WTC11 (cell line): ENCODE measurements around the gene LILRB3. TPM values are rescaled to one million over a fixed set of nuclear protein-coding genes. Genes with fewer than 3 reads are reported as not detected.

ENCODE experiments used
- ATAC-seq: fragments of 200-7000 bp; cut with Tn5 transposase; 2 replicates; pipeline ENCODE4 v1.10.0; 2021; ENCODE audit warnings: mild to moderate bottlenecking, moderate library complexity
- CTCF ChIA-PET: fragments of 300-600 bp; sonication (Branson Sonifier 250); formaldehyde crosslinking; loops from one replicate; lab custom pipeline; 2021; ENCODE audit warnings: antibody characterized with exemption; lab: Charles Lee
- POLR2A ChIA-PET: fragments of 350-600 bp; sonication (Branson Sonifier 250); formaldehyde crosslinking; loops from one replicate; lab custom pipeline; 2021; ENCODE audit warnings: antibody characterized with exemption; lab: Charles Lee
- DNase-seq: peaks from one replicate; pipeline ENCODE4 v3.0.0; 2021; ENCODE audit warnings: low spot score
- H3K27ac Mint-ChIP-seq: 2 replicates; pipeline ENCODE4 v1.8.0; 2021; ENCODE audit warnings: mixed read lengths
- H3K27me3 Mint-ChIP-seq: 2 replicates; pipeline ENCODE4 v1.8.0; 2021; ENCODE audit warnings: low read depth, mild to moderate bottlenecking, moderate library complexity, mixed read lengths
- H3K36me3 Mint-ChIP-seq: 2 replicates; pipeline ENCODE4 v1.8.0; 2021; ENCODE audit warnings: mixed read lengths
- H3K4me1 Mint-ChIP-seq: 2 replicates; pipeline ENCODE4 v1.8.0; 2022; ENCODE audit warnings: mixed read lengths
- H3K4me3 Mint-ChIP-seq: 2 replicates; pipeline ENCODE4 v1.8.0; 2021; ENCODE audit warnings: mild to moderate bottlenecking, moderate library complexity, mixed read lengths
- H3K9me3 Mint-ChIP-seq: 2 replicates; pipeline ENCODE4 v1.8.0; 2021; ENCODE audit warnings: mixed read lengths
- ATF1 ChIP-seq: sonication (generic); formaldehyde crosslinking; IDR thresholded peaks from 2 replicates; pipeline ENCODE4 v1.8.1; 2023; ENCODE audit warnings: mild to moderate bottlenecking, moderate library complexity, missing genetic modification reagents
- CBFB ChIP-seq: sonication (generic); formaldehyde crosslinking; IDR thresholded peaks from 2 replicates; pipeline ENCODE4 v1.8.1; 2022; ENCODE audit warnings: mild to moderate bottlenecking, low read depth, missing genetic modification reagents
- ERG ChIP-seq: fragments of 250-450 bp; sonication (Bioruptor Pico); IDR thresholded peaks from 2 replicates; pipeline ENCODE4 v1.8.0; 2021; ENCODE audit warnings: mild to moderate bottlenecking
- ESRRA ChIP-seq: sonication (generic); formaldehyde crosslinking; IDR thresholded peaks from 2 replicates; pipeline ENCODE4 v1.8.1; 2022; ENCODE audit warnings: mild to moderate bottlenecking, missing genetic modification reagents, borderline replicate concordance
- FOXJ3 ChIP-seq: sonication (generic); formaldehyde crosslinking; IDR thresholded peaks from 2 replicates; pipeline ENCODE4 v1.9.0; 2021; ENCODE audit warnings: missing genetic modification reagents, mild to moderate bottlenecking, borderline replicate concordance
- KAT7 ChIP-seq: sonication (generic); formaldehyde crosslinking; IDR thresholded peaks from 2 replicates; pipeline ENCODE4 v1.8.1; 2023; ENCODE audit warnings: missing genetic modification reagents, mild to moderate bottlenecking, borderline replicate concordance
- MXD4 ChIP-seq: fragments of 250-450 bp; sonication (Bioruptor Pico); IDR thresholded peaks from 2 replicates; pipeline ENCODE4 v1.8.0; 2021; ENCODE audit warnings: mild to moderate bottlenecking, moderate library complexity, borderline replicate concordance
- NR1H2 ChIP-seq: sonication (generic); formaldehyde crosslinking; IDR thresholded peaks from 2 replicates; pipeline ENCODE4 v1.9.0; 2021; ENCODE audit warnings: mild to moderate bottlenecking, moderate library complexity, missing genetic modification reagents
- NR2C2 ChIP-seq: sonication (generic); formaldehyde crosslinking; IDR thresholded peaks from 2 replicates; pipeline ENCODE4 v1.8.0; 2022; ENCODE audit warnings: mild to moderate bottlenecking, missing genetic modification reagents
- PRRX2 ChIP-seq: fragments of 250-450 bp; sonication (Bioruptor Pico); IDR thresholded peaks from 2 replicates; pipeline ENCODE4 v1.8.0; 2021; ENCODE audit warnings: mild to moderate bottlenecking
- SOX15 ChIP-seq: fragments of 250-450 bp; sonication (Bioruptor Pico); IDR thresholded peaks from 2 replicates; pipeline ENCODE4 v1.9.0; 2021; ENCODE audit warnings: mild to moderate bottlenecking
- SP1 ChIP-seq: sonication (generic); formaldehyde crosslinking; conservative IDR thresholded peaks from 2 replicates; pipeline ENCODE4 v1.8.1; 2022; ENCODE audit warnings: missing genetic modification reagents
- ZNF317 ChIP-seq: sonication (generic); formaldehyde crosslinking; IDR thresholded peaks from 2 replicates; pipeline ENCODE4 v1.8.1; 2023; ENCODE audit warnings: low read depth, mild to moderate bottlenecking, moderate library complexity, missing genetic modification reagents, borderline replicate concordance
- ZNF512 ChIP-seq: sonication (generic); formaldehyde crosslinking; IDR thresholded peaks from 2 replicates; pipeline ENCODE4 v1.8.1; 2022; ENCODE audit warnings: missing genetic modification reagents, borderline replicate concordance
- ZNF671 ChIP-seq: fragments of 250-450 bp; sonication (Bioruptor Pico); IDR thresholded peaks from 2 replicates; pipeline ENCODE4 v1.8.0; 2021; ENCODE audit warnings: mild to moderate bottlenecking
- total RNA-seq: library from RNA; stranded (reverse); gene quantifications from 3 replicates; pipeline ENCODE4 v1.2.3, GENCODE V29; 2021
- TF ChIP-seq, protein P1 (sequence below): sonication (generic); formaldehyde crosslinking; IDR thresholded peaks from 2 replicates; pipeline ENCODE4 v1.8.0; 2022; ENCODE audit warnings: mild to moderate bottlenecking, missing genetic modification reagents
- TF ChIP-seq, protein P2 (sequence below): sonication (generic); formaldehyde crosslinking; IDR thresholded peaks from 2 replicates; pipeline ENCODE4 v1.8.1; 2023; ENCODE audit warnings: mild to moderate bottlenecking, moderate library complexity, missing genetic modification reagents
- TF ChIP-seq, protein P3 (sequence below): fragments of 250-450 bp; sonication (Bioruptor Pico); IDR thresholded peaks from 2 replicates; pipeline ENCODE4 v1.9.0; 2021; ENCODE audit warnings: mild to moderate bottlenecking
- TF ChIP-seq, protein P4 (sequence below): sonication (generic); formaldehyde crosslinking; IDR thresholded peaks from 2 replicates; pipeline ENCODE4 v1.8.1; 2023; ENCODE audit warnings: mild to moderate bottlenecking, missing genetic modification reagents
- TF ChIP-seq, protein P5 (sequence below): sonication (generic); formaldehyde crosslinking; IDR thresholded peaks from 2 replicates; pipeline ENCODE4 v1.8.1; 2022; ENCODE audit warnings: mild to moderate bottlenecking, missing genetic modification reagents, moderate library complexity, borderline replicate concordance

Gene LILRB3
- total RNA-seq, 1 experiment from 2014 or later = not detected

DNA sequence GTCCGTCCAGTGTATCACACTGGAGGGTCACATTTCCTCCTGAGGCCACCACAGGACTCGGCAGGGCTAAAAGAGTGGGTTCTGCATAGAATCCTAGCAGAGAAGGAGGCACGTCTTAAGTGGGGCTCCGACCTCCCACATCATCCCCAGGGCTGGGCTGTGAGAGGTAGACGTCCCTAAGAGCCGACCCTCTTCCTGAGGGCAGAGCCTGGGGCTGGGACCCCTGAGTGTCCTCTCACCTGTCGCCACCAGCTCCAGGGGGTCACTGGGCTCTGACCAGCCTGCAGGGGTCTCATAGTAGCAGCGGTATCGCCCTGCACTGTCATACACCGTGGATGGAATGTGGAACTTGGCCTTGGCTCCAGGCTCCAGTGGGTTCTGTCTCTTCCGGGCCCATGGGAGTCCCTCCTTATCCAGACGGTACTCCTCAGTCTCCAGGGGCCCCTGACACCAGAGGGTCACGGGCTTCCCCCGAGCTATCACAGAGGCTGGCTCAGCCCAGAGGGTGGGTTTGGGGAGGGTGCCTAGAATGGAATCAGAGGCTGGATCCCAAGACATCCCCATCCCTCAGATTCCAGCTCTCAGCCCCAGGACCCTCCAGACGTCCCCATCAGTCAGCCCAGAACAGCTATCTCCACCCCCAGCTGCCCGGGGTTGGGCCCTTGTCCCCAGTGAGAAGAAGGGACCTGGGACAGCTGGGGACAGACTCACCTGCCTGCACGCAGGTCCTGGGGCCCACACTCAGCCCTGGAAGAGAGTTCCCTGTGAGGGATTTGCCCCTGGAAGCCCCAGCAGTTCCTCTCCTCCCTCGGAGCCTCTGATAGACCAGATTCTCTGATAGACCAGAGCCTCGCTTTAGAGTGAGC, 33.7 kb upstream of the LILRB3 start:
- H3K27me3 Mint-ChIP-seq = peaks cover 14% of the 10 kb centered on the region
- H3K36me3 Mint-ChIP-seq = no peaks in the 10 kb centered on the region
- peaks cover 3% of the 10 kb centered on the region; the same call in 1 of the 2 replicates for H3K4me1 Mint-ChIP-seq
- no peak overlapping the region for H3K27ac Mint-ChIP-seq
- ATAC-seq = no peak
- ChIA-PET POLR2A (interaction anchor here (0.5 kb wide), 1 partner anchor 181 kb away, joined by 4 read pairs; no protein-coding TSS in a partner anchor), CTCF (interaction anchor here (2.8 kb wide), 1 partner anchor 10 kb away, joined by 34 read pairs; no protein-coding TSS in a partner anchor)
- TF ChIP-seq MXD4 (CRISPR knock-in tag) (no peak), PRRX2 (CRISPR knock-in tag) (no peak), NR1H2 (CRISPR knock-in tag) (no peak), SP1 (CRISPR knock-in tag) (no peak)
- TF ChIP-seq, protein P1, sequence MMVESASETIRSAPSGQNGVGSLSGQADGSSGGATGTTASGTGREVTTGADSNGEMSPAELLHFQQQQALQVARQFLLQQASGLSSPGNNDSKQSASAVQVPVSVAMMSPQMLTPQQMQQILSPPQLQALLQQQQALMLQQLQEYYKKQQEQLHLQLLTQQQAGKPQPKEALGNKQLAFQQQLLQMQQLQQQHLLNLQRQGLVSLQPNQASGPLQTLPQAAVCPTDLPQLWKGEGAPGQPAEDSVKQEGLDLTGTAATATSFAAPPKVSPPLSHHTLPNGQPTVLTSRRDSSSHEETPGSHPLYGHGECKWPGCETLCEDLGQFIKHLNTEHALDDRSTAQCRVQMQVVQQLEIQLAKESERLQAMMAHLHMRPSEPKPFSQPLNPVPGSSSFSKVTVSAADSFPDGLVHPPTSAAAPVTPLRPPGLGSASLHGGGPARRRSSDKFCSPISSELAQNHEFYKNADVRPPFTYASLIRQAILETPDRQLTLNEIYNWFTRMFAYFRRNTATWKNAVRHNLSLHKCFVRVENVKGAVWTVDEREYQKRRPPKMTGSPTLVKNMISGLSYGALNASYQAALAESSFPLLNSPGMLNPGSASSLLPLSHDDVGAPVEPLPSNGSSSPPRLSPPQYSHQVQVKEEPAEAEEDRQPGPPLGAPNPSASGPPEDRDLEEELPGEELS (CRISPR knock-in tag) = no peak
- H3K4me3 Mint-ChIP-seq = no peak overlapping the region
- no peaks in the 10 kb centered on the region for H3K9me3 Mint-ChIP-seq
- DNase-seq = no peak

DNA sequence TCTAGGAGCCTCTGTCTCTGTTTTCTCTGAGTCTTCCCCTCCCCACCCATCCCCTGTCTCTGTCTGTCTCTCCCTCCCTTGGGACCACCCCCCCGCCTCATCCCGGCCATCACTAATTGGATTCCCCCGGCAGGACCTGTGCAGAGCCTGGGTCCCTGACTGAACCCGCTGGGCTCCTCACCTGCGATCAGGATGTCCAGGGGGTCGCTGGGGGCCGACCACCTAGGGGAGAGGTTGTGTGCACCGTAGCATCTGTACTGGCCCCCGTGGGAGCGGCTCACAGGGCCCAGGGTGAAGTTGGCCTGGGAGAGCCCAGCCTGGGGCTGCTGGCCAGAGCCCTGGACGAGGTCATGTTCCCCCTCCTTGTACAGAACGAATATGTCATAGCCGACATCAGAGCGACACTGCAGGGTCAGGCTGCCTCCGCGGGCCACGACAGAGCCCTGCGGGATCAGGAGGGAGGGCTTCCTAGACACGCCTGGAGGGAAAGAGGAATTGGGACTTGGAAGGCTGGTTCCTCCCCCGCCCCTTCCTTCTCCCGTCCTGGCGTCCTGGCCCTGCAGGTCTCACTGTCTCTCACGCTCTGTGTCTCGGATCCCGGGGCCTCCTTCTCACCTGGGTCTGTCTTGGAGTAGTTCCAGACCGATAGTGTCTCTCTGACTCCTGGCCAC, 32.4 kb upstream of the LILRB3 start:
- no peak for DNase-seq
- ChIA-PET CTCF (interaction anchor here (2.8 to 3.3 kb wide), 2 partner anchors 11 kb away, joined by 26 to 34 read pairs; no protein-coding TSS in a partner anchor), POLR2A (no interaction called here)
- Mint-ChIP-seq H3K9me3 (no peaks in the 10 kb centered on the region), H3K36me3 (no peaks in the 10 kb centered on the region), H3K27me3 (peaks cover 16% of the 10 kb centered on the region), H3K4me1 (peaks cover 3% of the 10 kb centered on the region; the same call in 1 of the 2 replicates), H3K4me3 (no peak overlapping the region), H3K27ac (no peak overlapping the region)
- ATAC-seq = no peak
- TF ChIP-seq, protein P2, sequence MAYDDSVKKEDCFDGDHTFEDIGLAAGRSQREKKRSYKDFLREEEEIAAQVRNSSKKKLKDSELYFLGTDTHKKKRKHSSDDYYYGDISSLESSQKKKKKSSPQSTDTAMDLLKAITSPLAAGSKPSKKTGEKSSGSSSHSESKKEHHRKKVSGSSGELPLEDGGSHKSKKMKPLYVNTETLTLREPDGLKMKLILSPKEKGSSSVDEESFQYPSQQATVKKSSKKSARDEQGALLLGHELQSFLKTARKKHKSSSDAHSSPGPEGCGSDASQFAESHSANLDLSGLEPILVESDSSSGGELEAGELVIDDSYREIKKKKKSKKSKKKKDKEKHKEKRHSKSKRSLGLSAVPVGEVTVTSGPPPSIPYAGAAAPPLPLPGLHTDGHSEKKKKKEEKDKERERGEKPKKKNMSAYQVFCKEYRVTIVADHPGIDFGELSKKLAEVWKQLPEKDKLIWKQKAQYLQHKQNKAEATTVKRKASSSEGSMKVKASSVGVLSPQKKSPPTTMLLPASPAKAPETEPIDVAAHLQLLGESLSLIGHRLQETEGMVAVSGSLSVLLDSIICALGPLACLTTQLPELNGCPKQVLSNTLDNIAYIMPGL (CRISPR knock-in tag) = no peak
- TF ChIP-seq ZNF512 (no peak), ESRRA (no peak), KAT7 (CRISPR knock-in tag) (no peak), ZNF671 (CRISPR knock-in tag) (no peak), FOXJ3 (CRISPR knock-in tag) (no peak), ATF1 (no peak), NR2C2 (CRISPR knock-in tag) (no peak), ERG (CRISPR knock-in tag) (no peak), SOX15 (CRISPR knock-in tag) (no peak), ZNF317 (CRISPR knock-in tag) (no peak), CBFB (CRISPR knock-in tag) (no peak)
- TF ChIP-seq, protein P3, sequence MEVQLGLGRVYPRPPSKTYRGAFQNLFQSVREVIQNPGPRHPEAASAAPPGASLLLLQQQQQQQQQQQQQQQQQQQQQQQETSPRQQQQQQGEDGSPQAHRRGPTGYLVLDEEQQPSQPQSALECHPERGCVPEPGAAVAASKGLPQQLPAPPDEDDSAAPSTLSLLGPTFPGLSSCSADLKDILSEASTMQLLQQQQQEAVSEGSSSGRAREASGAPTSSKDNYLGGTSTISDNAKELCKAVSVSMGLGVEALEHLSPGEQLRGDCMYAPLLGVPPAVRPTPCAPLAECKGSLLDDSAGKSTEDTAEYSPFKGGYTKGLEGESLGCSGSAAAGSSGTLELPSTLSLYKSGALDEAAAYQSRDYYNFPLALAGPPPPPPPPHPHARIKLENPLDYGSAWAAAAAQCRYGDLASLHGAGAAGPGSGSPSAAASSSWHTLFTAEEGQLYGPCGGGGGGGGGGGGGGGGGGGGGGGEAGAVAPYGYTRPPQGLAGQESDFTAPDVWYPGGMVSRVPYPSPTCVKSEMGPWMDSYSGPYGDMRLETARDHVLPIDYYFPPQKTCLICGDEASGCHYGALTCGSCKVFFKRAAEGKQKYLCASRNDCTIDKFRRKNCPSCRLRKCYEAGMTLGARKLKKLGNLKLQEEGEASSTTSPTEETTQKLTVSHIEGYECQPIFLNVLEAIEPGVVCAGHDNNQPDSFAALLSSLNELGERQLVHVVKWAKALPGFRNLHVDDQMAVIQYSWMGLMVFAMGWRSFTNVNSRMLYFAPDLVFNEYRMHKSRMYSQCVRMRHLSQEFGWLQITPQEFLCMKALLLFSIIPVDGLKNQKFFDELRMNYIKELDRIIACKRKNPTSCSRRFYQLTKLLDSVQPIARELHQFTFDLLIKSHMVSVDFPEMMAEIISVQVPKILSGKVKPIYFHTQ (CRISPR knock-in tag) = no peak
- TF ChIP-seq, protein P4, sequence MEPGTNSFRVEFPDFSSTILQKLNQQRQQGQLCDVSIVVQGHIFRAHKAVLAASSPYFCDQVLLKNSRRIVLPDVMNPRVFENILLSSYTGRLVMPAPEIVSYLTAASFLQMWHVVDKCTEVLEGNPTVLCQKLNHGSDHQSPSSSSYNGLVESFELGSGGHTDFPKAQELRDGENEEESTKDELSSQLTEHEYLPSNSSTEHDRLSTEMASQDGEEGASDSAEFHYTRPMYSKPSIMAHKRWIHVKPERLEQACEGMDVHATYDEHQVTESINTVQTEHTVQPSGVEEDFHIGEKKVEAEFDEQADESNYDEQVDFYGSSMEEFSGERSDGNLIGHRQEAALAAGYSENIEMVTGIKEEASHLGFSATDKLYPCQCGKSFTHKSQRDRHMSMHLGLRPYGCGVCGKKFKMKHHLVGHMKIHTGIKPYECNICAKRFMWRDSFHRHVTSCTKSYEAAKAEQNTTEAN (CRISPR knock-in tag) = no peak
- TF ChIP-seq, protein P5, sequence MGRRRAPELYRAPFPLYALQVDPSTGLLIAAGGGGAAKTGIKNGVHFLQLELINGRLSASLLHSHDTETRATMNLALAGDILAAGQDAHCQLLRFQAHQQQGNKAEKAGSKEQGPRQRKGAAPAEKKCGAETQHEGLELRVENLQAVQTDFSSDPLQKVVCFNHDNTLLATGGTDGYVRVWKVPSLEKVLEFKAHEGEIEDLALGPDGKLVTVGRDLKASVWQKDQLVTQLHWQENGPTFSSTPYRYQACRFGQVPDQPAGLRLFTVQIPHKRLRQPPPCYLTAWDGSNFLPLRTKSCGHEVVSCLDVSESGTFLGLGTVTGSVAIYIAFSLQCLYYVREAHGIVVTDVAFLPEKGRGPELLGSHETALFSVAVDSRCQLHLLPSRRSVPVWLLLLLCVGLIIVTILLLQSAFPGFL (CRISPR knock-in tag) = no peak
